Lung (tissue), 12 donors: ENCODE measurements around the gene TRAF3. TPM values are rescaled to one million over a fixed set of nuclear protein-coding genes. Genes with fewer than 3 reads are reported as not detected.
"Not testable (repeated sequence)": the region's sequence is repeated elsewhere in the genome, so short reads cannot be mapped to it uniquely, and the experiment has no call there.

Experiments used
- ATAC-seq: fragments of 200-7000 bp; cut with Tn5 transposase; one replicate; pipeline ENCODE4 v1.9.1; 2020; ENCODE audit warnings: moderate number of reproducible peaks; ENCODE audit not compliant: insufficient read depth, low FRiP score
- DNase-seq, 3 donors: peaks; one replicate each; pipeline ENCODE4 v3.0.0-alpha.2; 2013 to 2017
- H3K27ac ChIP-seq, 2 donors: one replicate each; pipeline ENCODE4 v1.5.1; 2013; ENCODE audit warnings: mild to moderate bottlenecking in 2 of 2, moderate library complexity in 2 of 2, control low read depth in 1 of 2, inconsistent platforms in 1 of 2, low read depth in 1 of 2, low read length in 1 of 2
- H3K27me3 ChIP-seq, 3 donors: one replicate each; pipeline ENCODE4 v1.5.1; 2013; ENCODE audit warnings: low read length in 2 of 3; ENCODE audit not compliant: control insufficient read depth in 3 of 3, insufficient read depth in 3 of 3
- H3K36me3 ChIP-seq, 4 donors: one replicate each; pipeline ENCODE4 v1.5.1; 2013; ENCODE audit warnings: low read length in 4 of 4, mild to moderate bottlenecking in 1 of 4, moderate library complexity in 1 of 4; ENCODE audit not compliant: control insufficient read depth in 4 of 4, insufficient read depth in 4 of 4
- H3K4me1 ChIP-seq, 5 donors: one replicate each; pipeline ENCODE4 v1.5.1; 2013; ENCODE audit warnings: low read length in 5 of 5, mild to moderate bottlenecking in 2 of 5, moderate library complexity in 1 of 5; ENCODE audit not compliant: control insufficient read depth in 5 of 5, insufficient read depth in 5 of 5
- H3K4me3 ChIP-seq: one replicate; pipeline ENCODE4 v1.5.1; 2013; ENCODE audit warnings: mild to moderate bottlenecking, control low read depth, moderate library complexity
- H3K9ac ChIP-seq, 2 donors: one replicate each; pipeline ENCODE4 v1.5.1; 2013; ENCODE audit warnings: low read length in 2 of 2, control low read depth in 1 of 2; ENCODE audit not compliant: insufficient read depth in 1 of 2
- H3K9me3 ChIP-seq, 4 donors: one replicate each; pipeline ENCODE4 v1.5.1; 2013; ENCODE audit warnings: low read length in 3 of 4, mild to moderate bottlenecking in 1 of 4, moderate library complexity in 1 of 4; ENCODE audit not compliant: control insufficient read depth in 4 of 4, insufficient read depth in 3 of 4
- WGBS, 2 donors: extraction: QIAGEN DNeasy Blood & Tissue Kit; methylation state at CpG; one replicate each; pipeline ENCODE4 v1.1.7; 2013; 5-methylcytosine and 5-hydroxymethylcytosine counted together
- polyA plus RNA-seq, 2 donors: library from polyadenylated mRNA; stranded (reverse); fragments of 200-250 nt; gene quantifications; one replicate each; pipeline ENCODE4 v1.2.1, GENCODE V29; 2013
- total RNA-seq, 2 donors: library from RNA; depleted of rRNA in 1 of 2; stranded (reverse); fragments of >200 nt in 1 of 2; gene quantifications; one replicate each; pipeline ENCODE4 v1.2.1, GENCODE V29; 2014 to 2021
- TF ChIP-seq, protein P1 (sequence below): IDR thresholded peaks from 2 replicates; pipeline ENCODE4 v1.5.1; 2012; ENCODE audit warnings: mild to moderate bottlenecking; ENCODE audit errors: control extremely low read depth, extremely low read depth
- donor health status: control.
- donor health status: control.
- donor health status: Bipolar disorder and iron deficiency.
- donor health status: healthy.
- donor health status: DM: yes; HTN: yes; CAD: no.

Gene TRAF3
- total and polyA plus RNA-seq, 4 donors = 5.7 to 25.5 (median 18.7) TPM

DNA sequence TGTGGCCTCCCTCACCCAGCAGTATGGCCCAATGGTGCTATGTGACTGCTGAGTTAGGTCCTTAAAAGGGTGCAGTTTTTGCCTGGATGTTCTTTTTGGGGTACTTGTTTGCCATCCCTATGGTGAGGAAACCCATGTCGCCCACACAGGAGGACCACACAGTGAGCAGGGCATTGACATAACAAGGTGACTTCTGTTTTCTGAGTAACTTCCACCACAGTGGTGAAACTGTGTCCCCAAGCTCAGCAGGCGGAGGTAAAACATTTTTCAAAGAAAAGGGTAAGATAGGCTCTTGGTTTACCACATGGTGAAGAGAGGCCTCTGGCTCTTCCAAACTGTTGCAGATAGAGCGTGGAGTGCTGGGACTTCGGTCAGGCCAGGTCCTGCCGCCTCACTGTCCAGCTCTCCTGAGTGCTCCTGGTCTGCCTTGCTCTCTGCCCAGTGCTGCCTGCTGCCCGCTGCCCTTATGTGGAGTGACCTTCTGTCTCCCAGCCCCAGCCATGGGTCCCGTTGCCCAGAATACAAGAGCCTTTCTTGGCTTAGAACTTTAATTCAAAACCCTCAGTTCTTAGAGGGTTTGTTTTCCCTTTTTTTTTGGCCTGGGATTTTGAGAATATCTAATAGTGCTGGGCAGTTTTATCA, 54.0 kb downstream of the TRAF3 start:
- Histone ChIP-seq H3K4me3 (no peak overlapping the region), H3K9ac (no peak overlapping the region), H3K4me1 (peaks cover 0 to 26% (median 15%) of the 10 kb centered on the region in 5 donors), H3K27me3 (no peaks in the 10 kb centered on the region), H3K27ac (no peak overlapping the region), H3K36me3 (peaks cover 0 to 7% (median 1%) of the 10 kb centered on the region in 4 donors), H3K9me3 (no peaks in the 10 kb centered on the region)
- 94 to 95% methylated on average over 7 of the region's 7 CpGs for WGBS, 2 donors
- TF ChIP-seq, protein P1, sequence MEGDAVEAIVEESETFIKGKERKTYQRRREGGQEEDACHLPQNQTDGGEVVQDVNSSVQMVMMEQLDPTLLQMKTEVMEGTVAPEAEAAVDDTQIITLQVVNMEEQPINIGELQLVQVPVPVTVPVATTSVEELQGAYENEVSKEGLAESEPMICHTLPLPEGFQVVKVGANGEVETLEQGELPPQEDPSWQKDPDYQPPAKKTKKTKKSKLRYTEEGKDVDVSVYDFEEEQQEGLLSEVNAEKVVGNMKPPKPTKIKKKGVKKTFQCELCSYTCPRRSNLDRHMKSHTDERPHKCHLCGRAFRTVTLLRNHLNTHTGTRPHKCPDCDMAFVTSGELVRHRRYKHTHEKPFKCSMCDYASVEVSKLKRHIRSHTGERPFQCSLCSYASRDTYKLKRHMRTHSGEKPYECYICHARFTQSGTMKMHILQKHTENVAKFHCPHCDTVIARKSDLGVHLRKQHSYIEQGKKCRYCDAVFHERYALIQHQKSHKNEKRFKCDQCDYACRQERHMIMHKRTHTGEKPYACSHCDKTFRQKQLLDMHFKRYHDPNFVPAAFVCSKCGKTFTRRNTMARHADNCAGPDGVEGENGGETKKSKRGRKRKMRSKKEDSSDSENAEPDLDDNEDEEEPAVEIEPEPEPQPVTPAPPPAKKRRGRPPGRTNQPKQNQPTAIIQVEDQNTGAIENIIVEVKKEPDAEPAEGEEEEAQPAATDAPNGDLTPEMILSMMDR = no peak
- DNase-seq (no peak), ATAC-seq (no peak)

DNA sequence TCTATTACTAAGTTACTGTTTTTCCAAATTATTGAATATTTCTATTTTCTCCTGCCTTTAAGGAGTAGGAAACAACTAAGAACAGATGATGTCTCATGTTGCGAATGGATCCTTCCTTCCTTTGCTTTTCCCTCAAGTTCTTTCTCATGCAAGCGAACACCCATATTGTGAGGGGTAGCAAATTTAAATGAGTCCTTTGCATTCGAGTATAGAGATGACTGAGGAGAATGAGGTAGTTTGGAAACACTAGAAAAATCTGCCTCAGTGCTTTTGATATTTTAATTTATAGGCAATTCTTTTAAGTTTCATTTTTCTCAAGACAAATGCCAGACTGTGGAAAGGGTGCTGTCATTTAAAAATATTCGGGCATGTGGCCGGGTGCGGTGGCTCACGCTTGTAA, 56.1 kb downstream of the TRAF3 start:
- Histone ChIP-seq H3K9ac (no peak overlapping the region), H3K36me3 (peaks cover 0 to 7% (median 1%) of the 10 kb centered on the region in 4 donors), H3K9me3 (no peaks in the 10 kb centered on the region), H3K27me3 (no peaks in the 10 kb centered on the region), H3K27ac (no peak overlapping the region), H3K4me3 (no peak overlapping the region), H3K4me1 (peaks cover 0 to 19% (median 8%) of the 10 kb centered on the region in 5 donors)
- TF ChIP-seq, protein P1 = no peak
- 96 to 97% methylated on average over 7 of the region's 7 CpGs for WGBS, 2 donors
- ATAC-seq = no peak
- DNase-seq = no peak

DNA sequence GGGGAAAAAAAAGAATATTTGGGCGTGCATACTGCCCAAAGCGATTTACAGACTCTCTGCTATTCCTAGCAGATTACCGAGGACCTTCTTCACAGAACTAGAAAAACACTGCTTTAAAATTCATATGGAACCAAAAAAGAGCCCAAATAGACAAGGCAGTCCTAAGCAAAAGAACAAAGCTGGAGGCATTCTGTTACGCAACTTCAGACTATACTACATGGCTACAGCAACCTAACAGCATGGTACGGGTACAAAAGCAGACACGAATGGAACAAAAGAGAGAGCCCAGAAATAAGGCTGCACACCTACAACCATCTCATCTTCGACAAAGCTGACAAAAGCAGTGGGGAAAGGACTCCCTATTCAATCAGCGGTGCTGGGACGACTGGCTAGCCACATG, 56.7 kb downstream of the TRAF3 start:
- no peaks in the 10 kb centered on the region for H3K27me3 ChIP-seq
- TF ChIP-seq, protein P1 = no peak
- 96 to 97% methylated on average over 9 of the region's 9 CpGs for WGBS, 2 donors
- DNase-seq (no peak), ATAC-seq (no peak)
- no peaks in the 10 kb centered on the region for H3K9me3 ChIP-seq
- no peak overlapping the region for H3K4me3 ChIP-seq
- no peak overlapping the region for H3K9ac ChIP-seq
- no peak overlapping the region for H3K27ac ChIP-seq
- peaks cover 0 to 12% (median 6%) of the 10 kb centered on the region in 5 donors for H3K4me1 ChIP-seq
- H3K36me3 ChIP-seq = peaks cover 0 to 7% (median 1%) of the 10 kb centered on the region in 4 donors

DNA sequence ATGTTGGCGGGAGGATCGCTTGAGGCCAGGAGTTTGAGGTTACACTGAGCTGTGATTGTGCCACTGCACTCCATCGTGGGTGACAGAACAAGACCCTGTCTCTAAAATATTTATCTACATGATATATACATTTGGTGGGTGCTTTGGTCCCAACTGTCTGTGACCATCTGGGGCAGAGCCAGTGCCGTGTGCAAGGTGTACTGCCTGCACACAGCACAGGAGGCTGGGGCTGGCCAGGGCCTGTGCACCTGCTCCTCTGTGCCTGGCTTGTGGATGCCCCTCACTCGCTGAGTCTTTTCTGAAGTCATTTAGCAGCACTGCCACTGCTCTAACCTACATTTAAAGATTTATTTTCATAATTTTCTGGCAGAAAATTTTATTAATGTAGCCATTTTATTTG, 58.7 kb downstream of the TRAF3 start:
- no peaks in the 10 kb centered on the region for H3K9me3 ChIP-seq
- peaks cover 0 to 6% (median 1%) of the 10 kb centered on the region in 4 donors for H3K36me3 ChIP-seq
- no peak overlapping the region for H3K4me3 ChIP-seq
- no peaks in the 10 kb centered on the region for H3K27me3 ChIP-seq
- 97 to 98% methylated on average over 5 of the region's 5 CpGs for WGBS, 2 donors
- H3K9ac ChIP-seq = no peak overlapping the region
- TF ChIP-seq, protein P1 = no peak
- peaks cover 0 to 2% (median 0%) of the 10 kb centered on the region in 5 donors for H3K4me1 ChIP-seq
- no peak overlapping the region for H3K27ac ChIP-seq
- DNase-seq = no peak
- no peak for ATAC-seq

DNA sequence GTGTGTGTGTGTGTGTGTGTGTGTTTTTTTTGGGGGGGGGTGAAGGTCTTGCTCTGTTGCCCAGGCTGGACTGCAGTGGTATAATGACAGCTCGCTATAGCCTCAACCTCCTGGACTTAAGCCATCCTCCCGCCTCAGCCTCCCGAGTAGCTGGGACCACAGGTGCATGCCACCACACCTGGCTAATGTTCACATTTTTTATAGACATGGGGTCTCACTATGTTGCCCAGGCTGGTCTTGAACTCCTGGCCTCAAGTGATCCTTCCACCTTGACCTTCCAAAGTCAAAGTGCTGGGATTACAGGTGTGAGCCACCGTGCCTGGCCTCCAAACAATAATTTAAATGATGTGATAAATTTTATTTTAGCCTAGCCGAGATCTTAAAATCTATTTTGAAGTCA, 59.9 kb downstream of the TRAF3 start:
- not testable (repeated sequence) for DNase-seq, H3K4me3 ChIP-seq, H3K27ac ChIP-seq, H3K36me3 ChIP-seq, H3K9me3 ChIP-seq, H3K4me1 ChIP-seq, H3K27me3 ChIP-seq, H3K9ac ChIP-seq, ATAC-seq
- WGBS, 2 donors = 97 to 98% methylated on average over 5 of the region's 5 CpGs
